Transverse colon (tissue), 4 donors: ENCODE measurements around the gene ARHGAP23.

Source experiments
- CTCF ChIP-seq, 5 experiments: fragments of 200-600 bp in 3 of 5; fragments of 450-650 bp in 2 of 5; sonication (generic) in 3 of 5; IDR thresholded peaks; 1 replicate in 2 of 5; 2 replicates in 3 of 5; pipeline ENCODE4 v1.5.1; 2016 to 2017; ENCODE audit warnings: antibody characterized with exemption in 5 of 5, inconsistent platforms in 3 of 5, mild to moderate bottlenecking in 2 of 5, moderate library complexity in 1 of 5
- EP300 ChIP-seq: sonication (generic); formaldehyde crosslinking; IDR thresholded peaks from one replicate; pipeline ENCODE4 v1.6.1; 2017; ENCODE audit warnings: antibody characterized with exemption, low read depth
- POLR2AphosphoS5 ChIP-seq, 3 donors: sonication (generic); formaldehyde crosslinking; IDR thresholded peaks; one replicate each; pipeline ENCODE4 v1.6.1; 2016; ENCODE audit warnings: antibody characterized with exemption in 3 of 3

GRCh38 chr17:38507436-38507835 lies 79.2 kb downstream of the ARHGAP23 start:
- TF ChIP-seq POLR2AphosphoS5 (IDR thresholded peaks at IDR 0.05) (no peak), EP300 (no peak), CTCF (IDR thresholded peaks at IDR 0.05) (no peak)
